Adrenal gland (tissue), 12 donors: ENCODE results near the gene GSG1. TPM values are rescaled to one million over a fixed set of nuclear protein-coding genes. Genes with fewer than 3 reads are reported as not detected.
"Not testable (repeated sequence)": the region's sequence is repeated elsewhere in the genome, so short reads cannot be mapped to it uniquely, and the experiment has no call there.

ENCODE experiments used
- DNase-seq, 7 donors: peaks; one replicate each; pipeline ENCODE4 v3.0.0-alpha.2; 2019 to 2020
- H3K27ac ChIP-seq, 5 donors: fragments of 200-600 bp; sonication (generic) in 4 of 5; 1 replicate in 3 of 5; 2 replicates in 2 of 5; pipeline versions ENCODE4 v1.5.1 to v1.8.0; 2016 to 2020; ENCODE audit warnings: mild to moderate bottlenecking in 1 of 5
- H3K27me3 ChIP-seq: fragments of 200-600 bp; 2 replicates; pipeline ENCODE4 v1.8.0; 2021
- H3K36me3 ChIP-seq, 2 donors: fragments of 200-600 bp; replicated peaks in 1 of 2; 1 replicate in 1 of 2; 2 replicates in 1 of 2; pipeline versions ENCODE4 v1.5.1 to v1.8.0; 2018 to 2022
- H3K4me1 ChIP-seq, 2 donors: fragments of 200-600 bp; replicated peaks in 1 of 2; 1 replicate in 1 of 2; 2 replicates in 1 of 2; pipeline versions ENCODE4 v1.5.1 to v1.8.0; 2018 to 2021
- H3K4me3 ChIP-seq, 4 donors: fragments of 200-600 bp; sonication (generic) in 3 of 4; one replicate each; pipeline ENCODE4 v1.5.1; 2016 to 2018
- H3K9me3 ChIP-seq, 3 donors: fragments of 200-600 bp; sonication (generic) in 1 of 3; replicated peaks in 1 of 3; 1 replicate in 2 of 3; 2 replicates in 1 of 3; pipeline versions ENCODE4 v1.5.1 to v1.8.0; 2016 to 2021
- CTCF ChIP-seq, 6 experiments: fragments of 450-650 bp in 4 of 6; fragments of 200-600 bp in 2 of 6; sonication (generic) in 1 of 6; IDR thresholded peaks; 1 replicate in 5 of 6; 2 replicates in 1 of 6; pipeline versions ENCODE4 v1.5.1 to v1.8.0; 2016 to 2021; ENCODE audit warnings: antibody characterized with exemption in 6 of 6, mild to moderate bottlenecking in 2 of 6, moderate library complexity in 1 of 6
- POLR2A ChIP-seq, 2 donors: fragments of 450-650 bp; IDR thresholded peaks; one replicate each; pipeline ENCODE4 v1.6.1; 2017; ENCODE audit warnings: antibody characterized with exemption in 2 of 2, mild to moderate bottlenecking in 2 of 2, moderate library complexity in 1 of 2
- WGBS, 4 donors: extraction: QIAGEN DNeasy Blood & Tissue Kit in 2 of 4; methylation state at CpG; one replicate each; pipeline versions ENCODE4 v1.1.5 to v1.1.7; 2013 to 2017; 5-methylcytosine and 5-hydroxymethylcytosine counted together
- intact Hi-C, 2 donors: fragments of 100-400 bp; cut with DNase I; formaldehyde crosslinking; loops; one replicate each; pipeline versions ENCODE4 v1.14.1 to v1.15.0; 2022 to 2023
- polyA plus RNA-seq, 3 donors: library from polyadenylated mRNA; stranded (reverse); fragments of 200-250 nt in 2 of 3; fragments of 350-450 nt in 1 of 3; fragmentation: Illumina TruSeq in 1 of 3; extraction: RNeasy Lipid Tissue Mini Kit (QIAGEN cat#74804) in 1 of 3; gene quantifications; one replicate each; pipeline ENCODE4 v1.2.3, GENCODE V29; 2013 to 2014
- total RNA-seq, 9 donors: library from RNA; depleted of rRNA in 4 of 9; stranded (reverse); fragments of >200 nt in 4 of 9; fragments of 120-200 nt in 1 of 9; fragmentation: NEBNext Ultra II Directional in 1 of 9; extraction: Animal tissue kit (Norgen Biotek cat#: 25700) in 1 of 9; gene quantifications; one replicate each; pipeline versions ENCODE4 v1.1.0 to v1.2.4, GENCODE V29; 2013 to 2023
- donor health status: healthy with polysubstance abuse.
- donor health status: Bipolar disorder and iron deficiency.
- donor health status: DM: yes; HTN: yes; CAD: no.
- donor health status: DM: no; HTN: no; CAD: no.
- donor health status: DM: no; HTN: no; CAD: no.
- donor health status: DM: yes; HTN: yes; CAD: no.

The GSG1 gene
- total and polyA plus RNA-seq, 12 donors: not detected

GRCh38 chr12:13066014-13066413 is 37.5 kb downstream of the GSG1 start:
- Histone ChIP-seq H3K27ac (no peak overlapping the region), H3K27me3 (no peaks in the 10 kb centered on the region), H3K9me3 (no peaks in the 10 kb centered on the region), H3K4me3 (no peak overlapping the region), H3K36me3 (peaks cover 0 to 6% of the 10 kb centered on the region in 2 donors), H3K4me1 (no peaks in the 10 kb centered on the region)
- WGBS, 4 donors: 84 to 89% (median 89%) methylated on average over 2 of the region's 2 CpGs
- no peak for DNase-seq
- TF ChIP-seq CTCF (IDR thresholded peaks at IDR 0.05) (no peak), POLR2A (IDR thresholded peaks at IDR 0.05) (no peak)
- intact Hi-C loops: no loop called here

- Histone ChIP-seq H3K4me1 (no peaks in the 10 kb centered on the region), H3K4me3 (no peak overlapping the region), H3K36me3 (peaks cover 0 to 11% of the 10 kb centered on the region in 2 donors), H3K27ac (no peak overlapping the region), H3K9me3 (no peaks in the 10 kb centered on the region), H3K27me3 (no peaks in the 10 kb centered on the region)
- no peak for DNase-seq
- 92 to 97% (median 95%) methylated on average over 5 of the region's 5 CpGs for WGBS, 4 donors
- no peak for TF ChIP-seq POLR2A (IDR thresholded peaks at IDR 0.05)
- TF ChIP-seq CTCF (IDR thresholded peaks at IDR 0.05): no peak
- intact Hi-C loops: no loop called here
Measured at GRCh38 chr12:13062669-13063068, 40.8 kb downstream of the GSG1 start.

DNA sequence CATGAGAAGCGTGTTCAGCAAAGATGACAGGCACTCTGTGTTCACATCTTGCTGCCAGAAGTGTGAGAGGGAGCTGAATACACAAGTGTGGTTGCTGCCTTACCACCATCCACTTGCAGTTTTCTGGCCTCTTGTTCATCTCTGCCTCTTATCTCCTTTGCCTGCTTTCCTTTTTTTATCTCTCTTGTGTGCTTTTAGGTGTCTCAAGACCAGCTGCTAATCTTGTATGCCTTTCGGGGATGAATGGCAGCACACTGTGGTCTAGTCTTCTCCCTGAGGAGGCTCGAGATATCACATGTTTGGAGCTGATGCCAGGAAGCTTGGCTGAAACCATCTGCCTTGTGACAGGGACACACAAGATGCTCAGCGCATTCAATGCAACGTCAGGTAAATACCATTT is 42.1 kb downstream of the GSG1 start:
- intact Hi-C loops: no loop called here

GRCh38 chr12:13060581-13060980 is 42.9 kb downstream of the GSG1 start:
- Histone ChIP-seq H3K36me3 (peaks cover 0 to 11% of the 10 kb centered on the region in 2 donors), H3K27ac (no peak overlapping the region), H3K27me3 (no peaks in the 10 kb centered on the region), H3K9me3 (no peaks in the 10 kb centered on the region), H3K4me1 (no peaks in the 10 kb centered on the region), H3K4me3 (no peak overlapping the region)
- intact Hi-C loops: no loop called here
- 70 to 84% (median 75%) methylated on average over 2 of the region's 2 CpGs for WGBS, 4 donors
- TF ChIP-seq POLR2A (IDR thresholded peaks at IDR 0.05): no peak
- DNase-seq: no peak

More for the DNA sequence above, 42.1 kb downstream of the GSG1 start:
- WGBS, 4 donors: 93 to 95% (median 94%) methylated on average over 5 of the region's 5 CpGs
- no peak for DNase-seq
- Histone ChIP-seq H3K27ac (no peak overlapping the region), H3K4me3 (no peak overlapping the region), H3K9me3 (no peaks in the 10 kb centered on the region), H3K27me3 (no peaks in the 10 kb centered on the region), H3K4me1 (no peaks in the 10 kb centered on the region), H3K36me3 (peaks cover 0 to 11% of the 10 kb centered on the region in 2 donors)
- TF ChIP-seq CTCF (IDR thresholded peaks at IDR 0.05) (no peak), POLR2A (IDR thresholded peaks at IDR 0.05) (no peak)

DNA sequence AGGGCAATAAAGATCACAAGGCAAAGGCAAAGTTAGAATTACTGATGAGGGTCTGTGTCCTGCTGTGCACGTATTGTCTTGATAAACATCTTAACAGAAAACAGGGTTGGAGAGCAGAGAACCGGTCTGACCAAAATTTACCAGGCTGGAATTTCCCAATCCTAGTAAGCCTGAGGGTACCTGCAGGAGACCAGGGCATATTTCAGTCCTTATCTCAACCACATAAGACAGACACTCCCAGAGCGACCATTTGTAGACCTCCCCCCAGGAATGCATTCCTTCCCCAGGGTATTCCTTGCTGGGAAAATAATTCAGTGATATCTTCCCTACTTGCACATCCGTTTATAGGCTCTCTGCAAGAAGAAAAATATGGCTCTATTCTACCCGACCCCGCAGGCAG is 49.9 kb downstream of the GSG1 start:
- intact Hi-C loops, H3K36me3 ChIP-seq, H3K27ac ChIP-seq, H3K27me3 ChIP-seq, H3K4me3 ChIP-seq, DNase-seq, H3K9me3 ChIP-seq: not testable (repeated sequence)
- H3K4me1 ChIP-seq: peaks cover 0 to 21% of the 10 kb centered on the region in 2 donors
- WGBS, 4 donors: 83 to 95% (median 92%) methylated on average over 6 of the region's 6 CpGs
